Large intestine (tissue), 3 donors: Measurements from ENCODE around the gene IGF1. TPM values are rescaled to one million over a fixed set of nuclear protein-coding genes. Genes with fewer than 3 reads are reported as not detected.

Source experiments
- DNase-seq, 2 donors: peaks; one replicate each; pipeline versions ENCODE4 v3.0.0 to v3.0.0-alpha.2; 2013
- H3K27ac ChIP-seq: one replicate; pipeline ENCODE4 v1.5.1; 2013; ENCODE audit warnings: low read length
- H3K27me3 ChIP-seq: 2 replicates; pipeline ENCODE4 v1.6.1; 2013; ENCODE audit warnings: low read length; ENCODE audit not compliant: control insufficient read depth, insufficient read depth
- H3K36me3 ChIP-seq: 2 replicates; pipeline ENCODE4 v1.6.1; 2013; ENCODE audit warnings: low read length; ENCODE audit not compliant: control insufficient read depth, insufficient read depth
- H3K4me1 ChIP-seq: one replicate; pipeline ENCODE4 v1.6.1; 2013; ENCODE audit warnings: low read length; ENCODE audit not compliant: control insufficient read depth, insufficient read depth
- H3K4me3 ChIP-seq: one replicate; pipeline ENCODE4 v1.5.1; 2013; ENCODE audit warnings: low read length
- H3K9me3 ChIP-seq: one replicate; pipeline ENCODE4 v1.6.1; 2013; ENCODE audit warnings: mild to moderate bottlenecking, low read depth, low read length, moderate library complexity; ENCODE audit not compliant: control insufficient read depth
- WGBS: methylation state at CpG from one replicate; pipeline ENCODE4 v1.1.5; 2013; ENCODE audit warnings: low lambda C conversion rate; ENCODE audit not compliant: insufficient coverage; 5-methylcytosine and 5-hydroxymethylcytosine counted together
- polyA plus RNA-seq: library from polyadenylated mRNA; unstranded; fragments of 120-200 nt; gene quantifications from one replicate; pipeline ENCODE4 v1.2.1, GENCODE V29; 2013

The IGF1 gene
- polyA plus RNA-seq, 1 donor: 5.4 TPM

DNA sequence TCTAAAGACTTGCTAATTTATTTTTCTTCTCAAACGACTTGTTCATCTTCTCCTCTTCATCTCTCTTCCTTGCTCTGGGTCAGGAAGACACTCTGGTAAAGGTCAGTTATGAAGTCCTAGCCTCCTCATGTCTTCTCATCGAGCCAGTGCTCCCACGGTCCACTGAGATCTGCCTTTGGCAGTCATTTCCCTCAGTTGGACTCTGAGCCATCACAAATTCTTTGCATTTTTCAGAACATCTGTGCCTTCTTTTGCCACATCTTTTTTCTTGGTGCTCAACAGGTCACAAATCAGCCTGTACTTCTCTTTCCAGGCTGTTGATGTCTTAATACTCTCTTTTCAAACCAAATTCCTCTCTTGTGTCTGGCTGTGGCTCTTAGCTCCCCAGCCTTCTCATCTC is 49.7 kb downstream of the IGF1 start:
- no peak overlapping the region for H3K4me3 ChIP-seq
- H3K27me3 ChIP-seq: no peaks in the 10 kb centered on the region
- no peaks in the 10 kb centered on the region for H3K36me3 ChIP-seq
- no peak overlapping the region for H3K27ac ChIP-seq
- H3K4me1 ChIP-seq: no peaks in the 10 kb centered on the region
- 63% methylated on average over 1 of the region's 3 CpGs for WGBS
- H3K9me3 ChIP-seq: no peaks in the 10 kb centered on the region
- DNase-seq: no peak

DNA sequence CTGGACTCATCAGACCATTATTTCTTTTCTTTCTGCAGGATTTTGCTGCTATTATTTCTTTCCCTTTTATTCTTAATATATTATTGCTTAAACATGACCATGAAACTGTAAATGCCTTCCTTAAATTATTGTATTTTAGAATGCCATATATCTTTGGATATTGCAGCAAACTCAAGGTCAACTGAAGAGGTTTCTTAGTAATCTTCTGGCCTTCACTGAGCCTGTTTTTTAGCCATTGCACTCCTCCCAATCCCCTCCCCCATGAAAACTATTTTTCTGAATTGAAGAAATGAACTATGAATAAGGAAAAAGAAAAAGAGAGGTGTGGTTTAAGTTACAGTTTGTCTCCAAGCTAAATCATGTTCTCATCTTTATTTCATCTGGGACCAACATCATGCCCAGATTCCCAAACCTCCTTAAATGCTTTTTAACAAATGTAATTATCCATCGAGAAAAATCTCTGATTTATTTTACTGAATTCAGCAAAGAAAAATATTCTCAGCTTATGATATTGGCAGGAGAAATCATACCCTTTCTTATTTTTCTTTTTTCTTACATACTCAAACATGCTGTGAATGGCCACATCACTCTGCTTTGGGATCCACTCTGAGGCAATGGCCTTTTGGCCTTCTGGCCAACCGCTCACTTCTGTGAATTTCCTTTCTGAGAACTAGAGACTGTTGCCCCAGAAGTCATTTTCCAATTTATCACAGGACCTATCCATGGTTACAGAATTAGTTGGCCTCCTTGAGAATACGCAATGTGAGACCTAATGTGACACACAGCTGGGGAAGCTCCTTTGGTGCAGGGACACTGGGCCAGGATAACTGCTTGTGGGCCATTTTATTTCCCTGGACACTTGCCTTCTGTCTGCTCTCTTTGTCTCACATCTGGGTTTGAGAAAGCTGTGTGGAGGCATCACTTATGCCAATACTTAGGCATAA is 50.9 kb downstream of the IGF1 start:
- 82% methylated on average over 2 of the region's 3 CpGs for WGBS
- Histone ChIP-seq H3K4me1 (no peaks in the 10 kb centered on the region), H3K27ac (no peak overlapping the region), H3K36me3 (no peaks in the 10 kb centered on the region), H3K9me3 (no peaks in the 10 kb centered on the region), H3K27me3 (no peaks in the 10 kb centered on the region), H3K4me3 (no peak overlapping the region)
- DNase-seq: no peak

- no peaks in the 10 kb centered on the region for H3K4me1 ChIP-seq
- H3K4me3 ChIP-seq: no peak overlapping the region
- 100% methylated on average over 1 of the region's 7 CpGs for WGBS
- H3K27ac ChIP-seq: no peak overlapping the region
- no peak for DNase-seq
- no peaks in the 10 kb centered on the region for H3K36me3 ChIP-seq
- H3K9me3 ChIP-seq: no peaks in the 10 kb centered on the region
- no peaks in the 10 kb centered on the region for H3K27me3 ChIP-seq
Measured at GRCh38 chr12:102427543-102427941, 52.8 kb downstream of the IGF1 start.

DNA sequence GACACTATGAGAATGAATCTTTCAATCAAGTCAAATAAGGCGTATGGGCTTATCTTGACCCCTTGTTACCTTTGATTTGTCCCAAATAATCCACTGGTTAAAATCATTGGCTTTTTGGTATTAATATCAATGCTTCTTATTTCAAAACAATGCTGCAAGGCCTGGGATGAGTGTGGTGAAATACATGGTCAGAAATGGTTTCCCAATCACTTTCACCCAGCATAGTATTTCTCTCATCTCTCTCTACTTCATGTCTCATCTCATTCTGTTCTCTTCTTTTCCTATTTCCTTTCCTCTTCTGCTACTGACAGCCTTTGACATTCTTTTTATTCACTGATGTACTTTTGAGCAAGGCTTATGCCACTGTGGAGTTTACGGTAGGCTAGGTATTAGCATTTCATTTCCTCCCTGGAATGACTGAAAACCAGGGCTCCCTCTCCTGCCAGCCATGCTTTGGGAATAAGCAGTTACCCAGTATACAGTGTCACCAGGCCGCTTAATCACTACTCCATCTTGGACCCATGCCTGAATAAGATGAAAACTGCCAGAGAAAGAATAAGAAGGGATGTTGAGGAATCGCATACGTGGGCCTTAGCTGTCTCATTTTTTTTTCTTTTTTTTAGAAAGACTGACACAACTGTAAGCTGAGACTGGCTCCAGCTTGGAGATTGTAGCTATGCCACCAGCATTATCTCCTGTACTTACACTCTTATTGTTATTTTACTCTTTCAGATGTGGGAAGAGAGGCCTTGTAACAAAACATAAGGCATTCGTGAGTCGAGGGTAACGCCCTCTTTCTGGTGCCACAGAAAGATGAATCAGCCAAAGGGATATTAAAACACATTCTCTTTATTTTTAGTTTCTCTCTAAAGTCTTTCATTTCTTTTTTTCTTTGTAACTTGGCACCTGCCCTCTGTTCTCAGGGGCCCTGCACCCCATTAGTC is 53.5 kb downstream of the IGF1 start:
- 66% methylated on average over 2 of the region's 8 CpGs for WGBS
- Histone ChIP-seq H3K27ac (no peak overlapping the region), H3K9me3 (no peaks in the 10 kb centered on the region), H3K4me1 (no peaks in the 10 kb centered on the region), H3K36me3 (no peaks in the 10 kb centered on the region), H3K27me3 (no peaks in the 10 kb centered on the region), H3K4me3 (no peak overlapping the region)
- no peak for DNase-seq

DNA sequence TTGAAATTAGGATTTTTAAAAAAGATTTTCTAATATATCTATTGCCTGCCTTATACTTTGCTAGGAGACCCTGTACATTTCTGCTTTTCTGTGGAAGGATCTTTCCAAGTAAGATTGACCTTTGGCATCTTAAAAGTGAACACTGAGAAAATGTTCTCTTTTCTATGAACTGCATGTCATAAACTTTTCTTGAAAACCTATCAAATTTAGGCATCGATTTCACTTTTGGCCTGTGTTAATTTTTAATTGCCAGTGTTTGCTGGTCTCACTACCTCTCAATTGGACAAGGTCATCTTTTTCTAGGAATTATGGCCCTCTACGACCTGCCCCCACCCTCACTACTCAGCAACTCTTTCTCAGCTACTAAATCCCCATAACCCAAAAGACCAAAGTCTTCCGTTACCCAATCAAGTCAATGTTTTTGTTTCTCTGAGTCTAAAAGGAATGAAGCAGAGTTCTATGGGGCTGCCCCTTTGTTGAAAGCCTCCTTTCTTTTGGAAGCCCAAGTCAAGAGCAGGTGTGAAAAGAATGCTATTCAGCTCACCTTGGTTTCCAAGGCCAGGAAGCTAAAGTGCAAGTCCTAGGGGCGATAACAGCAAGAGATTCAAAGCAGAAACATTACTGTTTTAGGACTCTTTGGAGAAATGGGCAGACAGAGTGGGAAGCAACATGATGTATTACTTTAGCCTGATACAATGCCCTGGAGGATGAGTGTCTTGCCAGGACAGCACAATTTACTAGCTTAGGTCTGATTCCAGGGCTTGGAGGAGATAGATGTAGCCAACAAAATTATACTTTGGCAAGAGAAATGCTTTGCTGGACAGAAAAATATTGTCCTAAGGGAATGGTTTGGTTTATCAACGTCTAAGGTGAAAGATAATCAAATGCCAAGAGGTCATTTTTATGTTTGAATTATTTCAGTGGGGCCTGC is 55.0 kb downstream of the IGF1 start:
- no peak overlapping the region for H3K27ac ChIP-seq
- no peaks in the 10 kb centered on the region for H3K36me3 ChIP-seq
- no peak for DNase-seq
- WGBS: 86% methylated on average over 1 of the region's 5 CpGs
- H3K9me3 ChIP-seq: no peaks in the 10 kb centered on the region
- H3K4me1 ChIP-seq: no peaks in the 10 kb centered on the region
- H3K27me3 ChIP-seq: no peaks in the 10 kb centered on the region
- H3K4me3 ChIP-seq: no peak overlapping the region

GRCh38 chr12:102423462-102423861 is 56.9 kb downstream of the IGF1 start:
- Histone ChIP-seq H3K36me3 (no peaks in the 10 kb centered on the region), H3K27ac (no peak overlapping the region), H3K4me3 (no peak overlapping the region), H3K4me1 (no peaks in the 10 kb centered on the region), H3K9me3 (peaks cover 3% of the 10 kb centered on the region), H3K27me3 (no peaks in the 10 kb centered on the region)
- no peak for DNase-seq
- WGBS: no CpG with 5 or more reads among the region's 3 CpGs

DNA sequence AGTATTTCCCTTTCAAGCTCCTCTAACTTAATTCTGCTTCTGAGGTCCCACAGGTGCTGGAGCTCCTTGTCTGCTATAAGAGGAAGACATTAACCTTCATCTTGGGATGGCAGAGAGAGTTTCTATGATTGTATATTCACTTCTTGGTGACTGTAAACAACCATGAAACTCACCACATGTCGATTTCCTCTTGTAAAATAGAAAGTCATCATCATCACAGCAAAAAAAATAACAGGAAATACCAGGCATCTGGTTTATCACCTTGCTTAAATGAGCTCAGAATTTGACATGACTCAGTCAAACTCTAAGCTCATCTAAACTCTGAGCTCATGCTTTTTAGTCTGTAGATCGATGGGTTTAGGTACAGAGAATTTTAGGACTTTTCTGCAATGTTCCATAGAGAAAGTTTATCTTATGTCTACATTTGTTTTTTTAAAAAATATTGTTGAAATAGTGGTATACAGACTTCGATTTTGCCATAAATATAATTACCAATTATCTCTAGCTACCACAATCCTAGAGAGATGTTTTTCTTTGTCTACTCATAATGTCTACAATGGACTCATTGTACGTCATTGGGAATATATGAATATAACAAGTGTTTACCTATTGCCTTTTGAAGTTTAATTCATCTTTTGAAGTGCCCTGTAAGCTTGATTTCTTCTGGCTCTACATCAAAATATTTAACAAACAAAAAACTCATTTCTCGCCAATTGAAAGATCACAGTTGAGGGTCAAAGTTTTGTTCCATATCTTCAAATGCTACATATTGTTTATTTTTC is 58.4 kb downstream of the IGF1 start:
- DNase-seq: no peak
- Histone ChIP-seq H3K27me3 (no peaks in the 10 kb centered on the region), H3K4me3 (no peak overlapping the region), H3K9me3 (peaks cover 3% of the 10 kb centered on the region), H3K4me1 (no peaks in the 10 kb centered on the region), H3K27ac (no peak overlapping the region), H3K36me3 (no peaks in the 10 kb centered on the region)
- WGBS: 100% methylated on average over 2 of the region's 5 CpGs

DNA sequence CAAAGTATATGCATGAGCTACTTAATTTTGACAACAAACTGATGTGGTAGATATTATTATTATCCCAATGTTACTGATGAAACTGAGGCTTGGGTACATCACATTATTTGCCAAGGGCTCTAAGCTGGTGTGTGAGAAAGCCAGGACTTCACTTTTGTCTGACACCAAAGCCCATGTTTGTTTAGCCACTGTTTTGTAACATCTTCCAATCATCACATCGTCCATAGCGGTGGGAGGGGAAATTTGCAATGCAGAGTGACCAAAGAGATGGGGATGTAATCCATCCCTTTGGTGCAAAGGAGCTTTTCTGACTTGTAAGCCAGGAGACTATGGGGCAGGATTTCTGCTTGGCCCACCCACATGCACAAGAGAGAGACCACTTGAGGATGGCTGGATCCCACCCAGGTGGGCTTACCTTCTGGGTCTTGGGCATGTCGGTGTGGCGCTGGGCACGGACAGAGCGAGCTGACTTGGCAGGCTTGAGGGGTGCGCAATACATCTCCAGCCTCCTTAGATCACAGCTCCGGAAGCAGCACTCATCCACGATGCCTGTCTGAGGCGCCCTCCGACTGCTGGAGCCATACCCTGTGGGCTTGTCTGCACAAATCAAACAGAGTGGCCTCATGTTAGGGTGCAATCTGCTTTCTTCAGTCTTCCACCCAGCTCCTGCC is 61.1 kb downstream of the IGF1 start:
- Histone ChIP-seq H3K9me3 (peaks cover 3% of the 10 kb centered on the region), H3K4me1 (no peaks in the 10 kb centered on the region), H3K36me3 (no peaks in the 10 kb centered on the region), H3K4me3 (no peak overlapping the region), H3K27me3 (no peaks in the 10 kb centered on the region), H3K27ac (no peak overlapping the region)
- no CpG with 5 or more reads among the region's 11 CpGs for WGBS
- DNase-seq: no peak

DNA sequence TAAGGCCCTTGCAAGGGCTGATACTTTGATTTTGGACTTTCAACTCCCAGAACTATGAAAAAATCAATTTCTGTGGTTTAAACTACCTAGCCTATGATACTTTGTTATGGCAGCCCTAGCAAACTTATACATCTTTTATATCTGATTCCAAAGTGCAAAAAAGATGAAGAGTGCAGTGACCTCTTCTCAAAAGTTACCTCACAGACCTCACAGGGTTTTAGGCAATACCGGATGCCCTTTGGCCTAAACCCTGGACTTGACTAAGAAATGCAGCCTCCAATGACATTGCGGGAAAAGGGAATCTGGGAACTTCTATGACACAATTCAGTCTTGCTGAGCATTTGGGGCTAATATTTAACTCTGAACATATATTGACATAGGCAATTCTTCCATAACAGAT is 63.3 kb downstream of the IGF1 start:
- no peaks in the 10 kb centered on the region for H3K4me1 ChIP-seq
- no peak overlapping the region for H3K27ac ChIP-seq
- H3K27me3 ChIP-seq: no peaks in the 10 kb centered on the region
- H3K4me3 ChIP-seq: no peak overlapping the region
- 100% methylated on average over 1 of the region's 2 CpGs for WGBS
- no peaks in the 10 kb centered on the region for H3K36me3 ChIP-seq
- peaks cover 3% of the 10 kb centered on the region for H3K9me3 ChIP-seq
- DNase-seq: no peak
